ENCODE measurements around the gene NTRK1.
"Not testable (repeated sequence)": the region's sequence is repeated elsewhere in the genome, so short reads cannot be mapped to it uniquely, and the experiment has no call there.

The NTRK1 gene

GRCh38 chr1:156926175-156926574 lies 65.5 kb downstream of the NTRK1 start:
- Histone ChIP-seq H3K27me3 (ENCODE audit: insufficient read depth, poor library complexity, severe bottlenecking) (peaks cover 66% of the 10 kb centered on the region), H3K4me3 (replicated peaks; ENCODE audit: insufficient read depth, low read length) (no peak overlapping the region), H3K27ac (replicated peaks) (no peak overlapping the region)
- TF ChIP-seq CTCF (IDR thresholded peaks at IDR 0.05; ENCODE audit: insufficient read depth, low read length) (no peak), SPI1 (IDR thresholded peaks at IDR 0.05; ENCODE audit: borderline replicate concordance, low read depth) (no peak), REST (IDR thresholded peaks at IDR 0.05; ENCODE audit: insufficient replicate concordance, low read depth) (no peak), POLR2AphosphoS5 (IDR thresholded peaks at IDR 0.05; ENCODE audit: low read depth) (peak; percentile 96)
- peak; percentile 54 to 82 for DNase-seq (ENCODE audit: low read depth in 1 of 2, low spot score in 1 of 2)

- not testable (repeated sequence) for H3K27ac ChIP-seq (replicated peaks); H3K4me3 ChIP-seq (replicated peaks; ENCODE audit: insufficient read depth, low read length); DNase-seq (ENCODE audit: low read depth in 1 of 2, low spot score in 1 of 2)
- peaks cover 63% of the 10 kb centered on the region for H3K27me3 ChIP-seq (ENCODE audit: insufficient read depth, poor library complexity, severe bottlenecking)
Observed at GRCh38 chr1:156926695-156927094, 66.0 kb downstream of the NTRK1 start.

GRCh38 chr1:156927215-156928042 lies 66.8 kb downstream of the NTRK1 start:
- no peak for TF ChIP-seq REST (IDR thresholded peaks at IDR 0.05; ENCODE audit: insufficient replicate concordance, low read depth)
- peak; percentile 50 for TF ChIP-seq CTCF (IDR thresholded peaks at IDR 0.05; ENCODE audit: insufficient read depth, low read length)
- Histone ChIP-seq H3K4me3 (replicated peaks; ENCODE audit: insufficient read depth, low read length) (no peak overlapping the region), H3K27me3 (ENCODE audit: insufficient read depth, poor library complexity, severe bottlenecking) (peaks cover 56% of the 10 kb centered on the region), H3K27ac (replicated peaks) (no peak overlapping the region)
- DNase-seq (ENCODE audit: low read depth in 1 of 2, low spot score in 1 of 2), result peak; percentile 35 to 75

GRCh38 chr1:156928043-156928602 lies 67.5 kb downstream of the NTRK1 start:
- no peak overlapping the region for H3K4me3 ChIP-seq (replicated peaks; ENCODE audit: insufficient read depth, low read length)
- no peak for DNase-seq (ENCODE audit: low read depth in 1 of 2, low spot score in 1 of 2)
- TF ChIP-seq CTCF (IDR thresholded peaks at IDR 0.05; ENCODE audit: insufficient read depth, low read length) (no peak), POLR2AphosphoS5 (IDR thresholded peaks at IDR 0.05; ENCODE audit: low read depth) (no peak), REST (IDR thresholded peaks at IDR 0.05; ENCODE audit: insufficient replicate concordance, low read depth) (no peak), GABPA (IDR thresholded peaks at IDR 0.05; ENCODE audit: low read depth) (no peak), SPI1 (IDR thresholded peaks at IDR 0.05; ENCODE audit: borderline replicate concordance, low read depth) (no peak)
- H3K27ac ChIP-seq (replicated peaks), result no peak overlapping the region
- H3K27me3 ChIP-seq (ENCODE audit: insufficient read depth, poor library complexity, severe bottlenecking), result peaks cover 49% of the 10 kb centered on the region
